ENCODE data around the gene FPR2. TPM values are rescaled to one million over a fixed set of nuclear protein-coding genes. Genes with fewer than 3 reads are reported as not detected.

The FPR2 gene
- not detected for total RNA-seq

GRCh38 chr19:51760697-51761356 is at the start of gene FPR2:
Gene FPR2 (plus strand): TSS chr19:51761180. CDS start chr19:51768659, 7,479 bp downstream.
- Mint-ChIP-seq H3K4me1 (ENCODE audit: low read depth) (no peaks in the 10 kb centered on the region), H3K27me3 (ENCODE audit: low read depth) (no peaks in the 10 kb centered on the region), H3K4me3 (no peak within 1 kb of the TSS), H3K9me3 (ENCODE audit: insufficient read depth) (no peaks in the 10 kb centered on the region), H3K27ac (no peak within 1 kb of the TSS), H3K36me3 (ENCODE audit: low read depth) (no peaks in the 10 kb centered on the region)
- CTCF ChIA-PET: no interaction called here
- ATAC-seq (no peak), DNase-seq (no peak)
- POLR2A ChIA-PET: no interaction called here

- ATAC-seq (no peak), DNase-seq (no peak)
- H3K4me1 Mint-ChIP-seq (ENCODE audit: low read depth): no peaks in the 10 kb centered on the region
- no peak overlapping the region for H3K4me3 Mint-ChIP-seq
- H3K27me3 Mint-ChIP-seq (ENCODE audit: low read depth): peaks cover 17% of the 10 kb centered on the region
- no peak overlapping the region for H3K27ac Mint-ChIP-seq
- H3K9me3 Mint-ChIP-seq (ENCODE audit: insufficient read depth): no peaks in the 10 kb centered on the region
- H3K36me3 Mint-ChIP-seq (ENCODE audit: low read depth): peaks cover 2% of the 10 kb centered on the region
- ChIA-PET POLR2A (no interaction called here), CTCF (interaction anchor here (1.1 kb wide), 1 partner anchor 28 kb away, joined by 3 read pairs; no protein-coding TSS in a partner anchor)
These were observed 49.3 kb upstream of the FPR2 start for GRCh38 chr19:51711702-51712101.

GRCh38 chr19:51712461-51713081 is 48.4 kb upstream of the FPR2 start:
- no peak for DNase-seq
- CTCF ChIA-PET: no interaction called here
- POLR2A ChIA-PET: no interaction called here

GRCh38 chr19:51713319-51714285 is 47.4 kb upstream of the FPR2 start:
- peaks cover 20% of the 10 kb centered on the region for H3K27me3 Mint-ChIP-seq (ENCODE audit: low read depth)
- no peaks in the 10 kb centered on the region for H3K4me1 Mint-ChIP-seq (ENCODE audit: low read depth)
- H3K4me3 Mint-ChIP-seq: no peak overlapping the region
- H3K9me3 Mint-ChIP-seq (ENCODE audit: insufficient read depth): no peaks in the 10 kb centered on the region
- DNase-seq (no peak), ATAC-seq (no peak)
- H3K36me3 Mint-ChIP-seq (ENCODE audit: low read depth): peaks cover under 1% of the 10 kb centered on the region
- no peak overlapping the region for H3K27ac Mint-ChIP-seq
- ChIA-PET CTCF (no interaction called here), POLR2A (no interaction called here)

More at GRCh38 chr19:51712461-51713081, 48.4 kb upstream of the FPR2 start:
- ATAC-seq: no peak
- Mint-ChIP-seq H3K27ac (no peak overlapping the region), H3K4me1 (ENCODE audit: low read depth) (no peaks in the 10 kb centered on the region), H3K9me3 (ENCODE audit: insufficient read depth) (no peaks in the 10 kb centered on the region), H3K36me3 (ENCODE audit: low read depth) (no peaks in the 10 kb centered on the region), H3K4me3 (no peak overlapping the region), H3K27me3 (ENCODE audit: low read depth) (peaks cover 17% of the 10 kb centered on the region)

GRCh38 chr19:51714848-51715247 is 46.1 kb upstream of the FPR2 start:
- no peak overlapping the region for H3K4me3 Mint-ChIP-seq
- DNase-seq: no peak
- H3K4me1 Mint-ChIP-seq (ENCODE audit: low read depth): no peaks in the 10 kb centered on the region
- no peak overlapping the region for H3K27ac Mint-ChIP-seq
- ChIA-PET POLR2A (no interaction called here), CTCF (no interaction called here)
- peaks cover 24% of the 10 kb centered on the region for H3K27me3 Mint-ChIP-seq (ENCODE audit: low read depth)
- no peak for ATAC-seq
- H3K9me3 Mint-ChIP-seq (ENCODE audit: insufficient read depth): no peaks in the 10 kb centered on the region
- H3K36me3 Mint-ChIP-seq (ENCODE audit: low read depth): peaks cover 4% of the 10 kb centered on the region

GRCh38 chr19:51715850-51716249 is 45.1 kb upstream of the FPR2 start:
- DNase-seq: no peak
- no peaks in the 10 kb centered on the region for H3K9me3 Mint-ChIP-seq (ENCODE audit: insufficient read depth)
- no peaks in the 10 kb centered on the region for H3K4me1 Mint-ChIP-seq (ENCODE audit: low read depth)
- H3K4me3 Mint-ChIP-seq: no peak overlapping the region
- no peak overlapping the region for H3K27ac Mint-ChIP-seq
- POLR2A ChIA-PET: no interaction called here
- peaks cover 4% of the 10 kb centered on the region for H3K36me3 Mint-ChIP-seq (ENCODE audit: low read depth)
- H3K27me3 Mint-ChIP-seq (ENCODE audit: low read depth): peaks cover 24% of the 10 kb centered on the region
- CTCF ChIA-PET: no interaction called here
- no peak for ATAC-seq

- ChIA-PET CTCF (no interaction called here), POLR2A (no interaction called here)
- Mint-ChIP-seq H3K27ac (no peak overlapping the region), H3K4me1 (ENCODE audit: low read depth) (no peaks in the 10 kb centered on the region), H3K36me3 (ENCODE audit: low read depth) (peaks cover 4% of the 10 kb centered on the region), H3K9me3 (ENCODE audit: insufficient read depth) (no peaks in the 10 kb centered on the region), H3K4me3 (no peak overlapping the region), H3K27me3 (ENCODE audit: low read depth) (peaks cover 21% of the 10 kb centered on the region)
- ATAC-seq: no peak
- DNase-seq: no peak
These were observed 44.1 kb upstream of the FPR2 start for GRCh38 chr19:51716925-51717324.

- ChIA-PET CTCF (no interaction called here), POLR2A (no interaction called here)
- peaks cover 4% of the 10 kb centered on the region for H3K36me3 Mint-ChIP-seq (ENCODE audit: low read depth)
- ATAC-seq (no peak), DNase-seq (no peak)
- H3K27ac Mint-ChIP-seq: no peak overlapping the region
- no peak overlapping the region for H3K4me3 Mint-ChIP-seq
- H3K9me3 Mint-ChIP-seq (ENCODE audit: insufficient read depth): no peaks in the 10 kb centered on the region
- H3K4me1 Mint-ChIP-seq (ENCODE audit: low read depth): no peaks in the 10 kb centered on the region
- peaks cover 28% of the 10 kb centered on the region for H3K27me3 Mint-ChIP-seq (ENCODE audit: low read depth)
These were observed 41.6 kb upstream of the FPR2 start for GRCh38 chr19:51719251-51719988.

GRCh38 chr19:51721905-51722304 is 39.1 kb upstream of the FPR2 start:
- Mint-ChIP-seq H3K27me3 (ENCODE audit: low read depth) (peaks cover 35% of the 10 kb centered on the region), H3K36me3 (ENCODE audit: low read depth) (peaks cover 4% of the 10 kb centered on the region), H3K9me3 (ENCODE audit: insufficient read depth) (no peaks in the 10 kb centered on the region)

GRCh38 chr19:51722492-51722891 is 38.5 kb upstream of the FPR2 start:
- ChIA-PET CTCF (no interaction called here), POLR2A (no interaction called here)
- ATAC-seq: no peak
- Mint-ChIP-seq H3K36me3 (ENCODE audit: low read depth) (peaks cover 4% of the 10 kb centered on the region), H3K9me3 (ENCODE audit: insufficient read depth) (no peaks in the 10 kb centered on the region), H3K27me3 (ENCODE audit: low read depth) (peaks cover 35% of the 10 kb centered on the region), H3K4me3 (no peak overlapping the region), H3K4me1 (ENCODE audit: low read depth) (no peaks in the 10 kb centered on the region), H3K27ac (no peak overlapping the region)
- DNase-seq: no peak

More at GRCh38 chr19:51721905-51722304, 39.1 kb upstream of the FPR2 start:
- ChIA-PET POLR2A (no interaction called here), CTCF (no interaction called here)
- ATAC-seq (no peak), DNase-seq (no peak)
- Mint-ChIP-seq H3K4me1 (ENCODE audit: low read depth) (no peaks in the 10 kb centered on the region), H3K4me3 (no peak overlapping the region), H3K27ac (no peak overlapping the region)

- peaks cover 24% of the 10 kb centered on the region for H3K27me3 Mint-ChIP-seq (ENCODE audit: low read depth)
These were observed 36.4 kb upstream of the FPR2 start for GRCh38 chr19:51724543-51724942.

More at GRCh38 chr19:51724543-51724942, 36.4 kb upstream of the FPR2 start:
- Mint-ChIP-seq H3K4me1 (ENCODE audit: low read depth) (no peaks in the 10 kb centered on the region), H3K27ac (no peak overlapping the region), H3K9me3 (ENCODE audit: insufficient read depth) (no peaks in the 10 kb centered on the region), H3K4me3 (no peak overlapping the region), H3K36me3 (ENCODE audit: low read depth) (no peaks in the 10 kb centered on the region)
- CTCF ChIA-PET: no interaction called here
- POLR2A ChIA-PET: interaction anchor here (0.6 kb wide), 1 partner anchor 67 kb away, joined by 3 read pairs; no protein-coding TSS in a partner anchor
- ATAC-seq: no peak
- no peak for DNase-seq
